NAMALWA (cell line): ENCODE measurements around the gene DCAF11.
A peak's percentile ranks its signal among the peaks of the same experiment; 100 is the strongest.
"Not testable (repeated sequence)": the region's sequence is repeated elsewhere in the genome, so short reads cannot be mapped to it uniquely, and the experiment has no call there.

Source experiments
- DNase-seq: peaks from one replicate; pipeline ENCODE4 v3.0.0-alpha.2; 2015; ENCODE audit warnings: low spot score

DCAF11 gene

GRCh38 chr14:24096545-24097181 is 17.9 kb upstream of the DCAF11 start:
- DNase-seq, result no peak

DNA sequence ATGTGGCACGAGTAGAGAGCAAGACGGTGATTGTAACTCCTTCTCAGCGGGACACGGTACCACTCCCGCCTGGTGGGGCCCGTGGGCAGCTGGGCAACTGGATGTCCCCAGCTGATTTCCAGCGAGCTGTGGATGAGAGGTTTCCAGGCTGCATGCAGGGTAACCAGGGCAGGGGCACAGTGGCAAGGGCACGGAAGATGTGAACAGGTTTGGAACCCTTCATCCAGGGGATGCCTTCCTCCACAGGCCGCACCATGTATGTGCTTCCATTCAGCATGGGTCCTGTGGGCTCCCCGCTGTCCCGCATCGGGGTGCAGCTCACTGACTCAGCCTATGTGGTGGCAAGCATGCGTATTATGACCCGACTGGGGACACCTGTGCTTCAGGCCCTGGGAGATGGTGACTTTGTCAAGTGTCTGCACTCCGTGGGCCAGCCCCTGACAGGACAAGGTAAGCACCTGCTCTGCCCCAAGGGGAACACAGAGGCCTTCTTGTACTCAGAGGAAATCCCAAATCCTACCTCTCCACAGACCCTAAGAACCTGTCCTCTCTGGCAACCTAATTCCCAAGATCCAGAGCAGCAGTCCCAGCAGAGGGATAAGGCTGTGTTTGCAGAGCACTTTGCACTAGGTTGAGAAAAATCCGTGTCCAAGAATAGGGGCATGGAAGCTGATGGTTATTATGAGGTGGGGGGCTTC is 16.2 kb upstream of the DCAF11 start:
- DNase-seq, result no peak

DNA sequence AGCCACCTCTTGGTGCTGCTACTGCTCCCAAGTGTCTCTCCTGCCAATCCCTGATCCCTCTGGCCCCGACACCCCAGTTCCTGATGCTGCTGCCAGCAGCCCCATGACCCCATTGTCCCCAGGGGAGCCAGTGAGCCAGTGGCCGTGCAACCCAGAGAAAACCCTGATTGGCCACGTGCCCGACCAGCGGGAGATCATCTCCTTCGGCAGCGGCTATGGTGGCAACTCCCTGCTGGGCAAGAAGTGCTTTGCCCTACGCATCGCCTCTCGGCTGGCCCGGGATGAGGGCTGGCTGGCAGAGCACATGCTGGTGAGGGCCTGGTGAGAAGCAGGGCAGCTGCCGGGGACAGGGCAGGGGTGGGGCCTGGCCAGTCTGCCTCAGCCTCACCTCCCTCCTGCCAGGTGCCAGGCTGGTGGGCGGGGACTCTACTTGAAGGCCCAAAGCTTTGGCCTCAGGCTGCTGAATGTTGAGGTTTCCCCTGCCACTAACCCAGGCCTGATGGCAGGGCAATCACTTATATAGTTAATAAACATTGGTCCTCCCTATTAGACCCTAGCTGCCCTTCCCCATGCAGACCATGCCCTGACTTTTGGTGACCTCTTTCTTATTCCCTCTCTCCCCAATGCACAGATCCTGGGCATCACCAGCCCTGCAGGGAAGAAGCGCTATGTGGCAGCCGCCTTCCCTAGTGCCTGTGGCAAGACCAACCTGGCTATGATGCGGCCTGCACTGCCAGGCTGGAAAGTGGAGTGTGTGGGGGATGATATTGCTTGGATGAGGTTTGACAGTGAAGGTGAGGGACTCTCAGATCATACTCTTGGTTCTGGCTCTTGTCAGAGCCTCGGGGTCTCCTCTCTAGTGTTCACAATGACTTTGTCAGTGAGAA is 15.4 kb upstream of the DCAF11 start:
- no peak for DNase-seq

GRCh38 chr14:24100197-24100981 is 14.2 kb upstream of the DCAF11 start:
- DNase-seq, result no peak

- no peak for DNase-seq
These were observed 13.5 kb upstream of the DCAF11 start for GRCh38 chr14:24100982-24101494.

- DNase-seq, result no peak
These were observed 12.1 kb upstream of the DCAF11 start for GRCh38 chr14:24102357-24103048.

GRCh38 chr14:24103451-24103850 is 11.1 kb upstream of the DCAF11 start:
- no peak for DNase-seq

DNA sequence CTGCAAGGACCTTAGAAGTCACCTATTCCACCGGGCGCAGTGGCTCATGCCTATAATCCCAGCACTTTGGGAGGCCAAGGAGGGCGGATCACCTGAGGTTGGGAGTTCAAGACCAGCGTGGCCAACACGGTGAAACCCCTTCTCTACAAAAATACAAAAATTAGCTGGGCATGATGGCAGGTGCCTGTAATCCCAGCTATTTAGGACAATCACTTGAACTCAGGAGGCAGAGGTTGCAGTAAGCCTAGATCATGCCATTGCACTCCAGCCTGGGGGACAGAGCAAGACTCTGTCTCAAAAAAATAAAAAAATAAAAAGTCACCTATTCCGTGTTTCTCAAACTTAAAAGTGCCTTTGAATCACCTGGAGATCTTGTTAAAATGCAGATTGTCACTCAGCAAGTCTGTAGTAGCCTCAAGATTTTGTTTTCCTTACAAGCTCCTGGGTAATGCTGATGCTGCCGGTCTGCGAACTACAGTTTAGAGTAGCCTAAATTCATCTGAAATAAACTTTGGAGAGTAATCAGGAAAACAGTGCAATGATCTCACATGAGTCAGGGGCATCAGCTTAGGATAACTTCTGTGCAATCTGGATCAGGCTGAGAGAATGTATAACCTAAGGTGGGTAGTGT is 8.9 kb upstream of the DCAF11 start:
- DNase-seq, result not testable (repeated sequence)

- DNase-seq, result no peak
These were observed 7.8 kb upstream of the DCAF11 start for GRCh38 chr14:24106672-24107271.

- DNase-seq, result no peak
These were observed 6.2 kb upstream of the DCAF11 start for GRCh38 chr14:24108336-24108874.

GRCh38 chr14:24110060-24110459 is 4.5 kb upstream of the DCAF11 start:
- DNase-seq, result no peak

DNA sequence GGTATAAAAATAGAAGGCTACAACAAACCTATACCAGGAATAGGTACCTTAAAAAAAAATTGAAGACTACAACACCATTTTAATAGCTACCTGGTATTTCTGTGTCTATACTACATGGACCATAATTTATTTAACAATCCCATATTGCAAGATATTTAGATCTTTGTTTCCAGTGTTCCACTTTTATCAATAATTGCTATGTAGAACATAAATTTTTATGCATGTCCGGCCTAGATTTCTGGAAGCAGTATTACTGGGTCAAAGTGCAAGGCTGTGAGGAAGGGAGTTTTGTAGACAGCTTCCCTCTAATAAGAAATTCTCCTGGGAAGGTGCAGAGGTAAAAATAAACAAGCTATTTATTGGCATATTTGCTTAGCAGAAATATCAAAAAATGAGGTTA is 4.1 kb upstream of the DCAF11 start:
- no peak for DNase-seq

GRCh38 chr14:24113379-24113800 is 1.2 kb upstream of the DCAF11 start:
- DNase-seq, result no peak

GRCh38 chr14:24113801-24114531 is 611 bp upstream of the DCAF11 start:
- DNase-seq, result peak; percentile 93

GRCh38 chr14:24115422-24116127 is 998 bp downstream of the DCAF11 start:
- DNase-seq, result no peak

DNA sequence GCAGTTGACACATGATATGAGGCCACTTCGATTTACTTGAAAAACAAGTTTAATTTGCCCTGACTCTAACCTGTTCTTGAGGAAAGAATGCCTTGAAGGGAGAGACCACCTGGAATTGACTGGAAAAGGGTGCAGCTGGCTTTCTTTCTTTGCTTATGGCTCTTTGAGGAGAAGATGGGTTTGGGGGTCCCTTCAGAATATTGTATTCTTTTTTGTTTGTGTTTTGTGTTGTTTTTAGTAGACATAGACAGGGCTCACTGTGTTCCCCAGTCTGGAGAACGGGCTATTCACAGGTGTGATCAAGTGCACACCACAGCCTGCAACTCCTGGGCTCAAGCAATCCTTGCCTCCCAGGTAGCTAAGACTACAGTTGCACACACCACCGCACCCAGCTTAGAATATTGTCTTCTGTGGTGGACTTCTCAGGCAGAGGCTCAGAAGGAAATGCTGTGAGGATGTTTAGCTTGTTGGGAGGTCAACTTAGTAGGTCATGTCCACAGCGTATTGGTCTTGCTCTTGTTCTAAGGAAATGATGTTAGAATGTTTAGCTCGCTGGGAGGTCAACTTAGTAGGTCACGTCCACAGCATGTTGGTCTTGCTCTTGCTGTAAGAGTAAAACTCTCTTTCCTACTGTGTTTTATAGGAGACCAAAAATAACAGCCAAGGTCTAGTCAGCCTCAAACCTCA is 1.7 kb downstream of the DCAF11 start:
- DNase-seq, result no peak

GRCh38 chr14:24117179-24117578 is 2.6 kb downstream of the DCAF11 start:
- no peak for DNase-seq

DNA sequence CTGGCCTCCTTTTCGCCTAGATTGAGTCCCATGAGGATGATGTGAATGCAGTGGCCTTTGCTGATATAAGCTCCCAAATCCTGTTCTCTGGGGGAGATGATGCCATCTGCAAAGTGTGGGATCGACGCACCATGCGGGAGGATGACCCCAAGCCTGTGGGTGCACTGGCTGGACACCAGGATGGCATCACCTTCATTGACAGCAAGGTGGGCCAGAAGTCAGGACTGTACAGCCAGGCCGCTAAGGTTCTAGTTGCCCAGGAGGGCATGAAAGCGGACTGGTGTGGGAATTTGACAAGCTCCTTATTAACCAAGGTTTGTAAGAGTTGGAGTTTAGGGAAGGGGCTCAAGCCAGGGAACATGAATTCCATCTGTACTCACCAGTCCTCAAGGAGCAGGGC is 5.1 kb downstream of the DCAF11 start:
- DNase-seq, result no peak
